GM19193 (cell line): ENCODE data around the gene ACOT8.

Experiments
- POLR2A ChIP-seq: IDR thresholded peaks from 4 replicates; pipeline ENCODE4 v1.6.1; 2011; ENCODE audit not compliant: insufficient read depth, insufficient read length; ENCODE audit errors: extremely low read depth

ACOT8 gene

GRCh38 chr20:45798935-45799642, 58.1 kb downstream of the ACOT8 start:
- no peak for TF ChIP-seq POLR2A

DNA sequence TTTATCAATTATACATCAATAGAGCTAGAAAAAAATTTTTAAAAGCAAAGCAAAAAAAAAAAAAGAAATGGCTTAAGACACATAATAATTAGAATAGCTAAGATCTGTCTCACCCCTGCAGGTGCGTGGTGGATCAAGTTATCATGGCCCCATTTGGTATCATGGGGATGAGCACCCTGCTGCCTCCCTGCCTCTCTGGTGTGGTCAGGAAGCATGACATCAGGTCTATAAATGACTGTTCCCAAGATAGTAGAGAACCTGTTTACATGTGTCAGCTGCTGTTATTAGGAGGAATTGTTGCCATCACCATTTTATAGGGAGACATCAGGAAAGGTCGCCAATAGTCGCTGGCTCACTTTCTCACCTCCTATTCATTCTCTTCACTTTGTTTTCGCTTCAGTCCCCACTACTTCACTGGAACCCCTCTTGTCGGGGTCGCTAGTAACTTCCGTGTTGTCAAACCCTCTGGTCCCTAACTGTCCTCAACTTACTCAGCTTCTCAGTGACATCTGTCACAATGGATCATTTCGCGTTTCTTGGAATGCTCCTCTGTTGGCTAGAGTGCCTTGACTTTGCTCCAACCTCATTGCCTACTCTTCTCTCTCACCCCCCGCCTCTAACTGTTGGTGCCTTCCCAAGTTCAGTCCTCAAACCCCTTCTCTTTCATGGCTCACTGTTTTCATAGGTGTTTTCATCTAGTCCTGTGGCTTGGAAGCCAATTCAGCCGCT, 60.7 kb downstream of the ACOT8 start:
- no peak for TF ChIP-seq POLR2A

- no peak for TF ChIP-seq POLR2A
Observed at GRCh38 chr20:45792317-45793118, 64.7 kb downstream of the ACOT8 start.
